IMR-90 (cell line): ENCODE data around the gene MAP1LC3B2. TPM values are rescaled to one million over a fixed set of nuclear protein-coding genes. Genes with fewer than 3 reads are reported as not detected.

ENCODE experiments used
- ATAC-seq: fragments of 200-7000 bp; cut with Tn5 transposase; 2 replicates; pipeline ENCODE4 v1.9.1; 2020; ENCODE audit warnings: low read depth, mild to moderate bottlenecking, moderate library complexity
- BruUV-seq: library from RNA; stranded (reverse); fragments of 400-500 nt; replicated peaks from 2 replicates; lab custom pipeline; 2021; lab: Mats Ljungman, UMichigan
- CTCF ChIA-PET: fragments of 300-600 bp; formaldehyde crosslinking; extraction: SDS; loops from one replicate; lab custom pipeline; 2021; ENCODE audit warnings: antibody characterized with exemption; lab: Yijun Ruan, JAX
- POLR2A ChIA-PET: fragments of 300-600 bp; sonication (Branson Sonifier 250); formaldehyde crosslinking; loops from one replicate; lab custom pipeline; 2022; ENCODE audit warnings: antibody characterized with exemption; ENCODE audit not compliant: unreplicated experiment; lab: Charles Lee
- DNase-seq: peaks from one replicate; pipeline ENCODE4 v3.0.0; 2013
- H2AFZ ChIP-seq: replicated peaks from 2 replicates; pipeline ENCODE3; 2013; ENCODE audit warnings: low read length, mild to moderate bottlenecking; ENCODE audit not compliant: poor library complexity
- H2AK5ac ChIP-seq: 2 replicates; pipeline ENCODE4 v1.6.1; 2013; ENCODE audit warnings: low read depth, low read length, inconsistent platforms
- H2AK9ac ChIP-seq: replicated peaks from 2 replicates; pipeline ENCODE3; 2013; ENCODE audit warnings: mild to moderate bottlenecking, low read depth, low read length, moderate library complexity; ENCODE audit not compliant: poor library complexity
- H2BK120ac ChIP-seq: 2 replicates; pipeline ENCODE4 v1.6.1; 2013; ENCODE audit warnings: low read depth, low read length, inconsistent platforms
- H2BK15ac ChIP-seq: 3 replicates; pipeline ENCODE4 v1.6.1; 2013; ENCODE audit warnings: low read depth, low read length, inconsistent platforms
- H2BK20ac ChIP-seq: 2 replicates; pipeline ENCODE4 v1.6.1; 2013; ENCODE audit warnings: low read depth, mild to moderate bottlenecking, inconsistent platforms, low read length, moderate library complexity
- H2BK5ac ChIP-seq: 2 replicates; pipeline ENCODE4 v1.6.1; 2013; ENCODE audit warnings: mild to moderate bottlenecking, low read depth, low read length, inconsistent platforms; ENCODE audit not compliant: poor library complexity, severe bottlenecking
- H3K14ac ChIP-seq: replicated peaks from 2 replicates; pipeline ENCODE4 v1.6.1; 2013; ENCODE audit warnings: low read depth, low read length, inconsistent platforms
- H3K18ac ChIP-seq: 2 replicates; pipeline ENCODE4 v1.6.1; 2013; ENCODE audit warnings: low read depth, low read length, control low read depth
- H3K23ac ChIP-seq: 2 replicates; pipeline ENCODE4 v1.6.1; 2013; ENCODE audit warnings: low read depth, low read length, inconsistent platforms
- H3K27ac ChIP-seq: 2 replicates; pipeline ENCODE4 v1.5.1; 2013; ENCODE audit warnings: mild to moderate bottlenecking, control low read depth, low read length; ENCODE audit not compliant: insufficient read depth
- H3K27me3 ChIP-seq: 2 replicates; pipeline ENCODE4 v1.6.1; 2013; ENCODE audit warnings: low read length; ENCODE audit not compliant: control insufficient read depth, insufficient read depth
- H3K36me3 ChIP-seq: 2 replicates; pipeline ENCODE4 v1.6.1; 2013; ENCODE audit warnings: low read length, mixed read lengths; ENCODE audit not compliant: control insufficient read depth, insufficient read depth
- H3K4ac ChIP-seq: 2 replicates; pipeline ENCODE4 v1.6.1; 2013; ENCODE audit warnings: low read depth, low read length, inconsistent platforms
- H3K4me1 ChIP-seq: 2 replicates; pipeline ENCODE4 v1.6.1; 2013; ENCODE audit warnings: low read length, mixed read lengths; ENCODE audit not compliant: control insufficient read depth, insufficient read depth
- H3K4me2 ChIP-seq: 2 replicates; pipeline ENCODE4 v1.6.1; 2013; ENCODE audit warnings: low read depth, mild to moderate bottlenecking, control low read depth, low read length, moderate library complexity
- H3K4me3 ChIP-seq: 2 replicates; pipeline ENCODE4 v1.5.1; 2013; ENCODE audit warnings: low read depth, mild to moderate bottlenecking, control low read depth, low read length, moderate library complexity; ENCODE audit not compliant: insufficient read depth
- H3K56ac ChIP-seq: 2 replicates; pipeline ENCODE4 v1.6.1; 2013; ENCODE audit warnings: low read length, inconsistent platforms; ENCODE audit not compliant: insufficient read depth; ENCODE audit errors: extremely low read depth
- H3K79me1 ChIP-seq, 2 experiments: 2 replicates each; pipeline ENCODE4 v1.6.1; 2013; ENCODE audit warnings: low read length in 2 of 2, inconsistent platforms in 1 of 2, low read depth in 1 of 2
- H3K9ac ChIP-seq: 2 replicates; pipeline ENCODE4 v1.6.1; 2013; ENCODE audit warnings: low read depth, low read length, control low read depth
- H3K9me1 ChIP-seq: 2 replicates; pipeline ENCODE4 v1.6.1; 2013; ENCODE audit warnings: low read length, inconsistent platforms; ENCODE audit not compliant: insufficient read depth
- H3K9me3 ChIP-seq: 2 replicates; pipeline ENCODE4 v1.6.1; 2013; ENCODE audit warnings: low read length; ENCODE audit not compliant: control insufficient read depth, insufficient read depth
- H4K20me1 ChIP-seq: 2 replicates; pipeline ENCODE4 v1.6.1; 2013; ENCODE audit warnings: low read length, inconsistent platforms; ENCODE audit not compliant: insufficient read depth
- H4K5ac ChIP-seq: 2 replicates; pipeline ENCODE4 v1.6.1; 2013; ENCODE audit warnings: mild to moderate bottlenecking, low read depth, low read length, control low read depth
- H4K8ac ChIP-seq, 2 experiments: 2 replicates each; pipeline ENCODE4 v1.6.1; 2013; ENCODE audit warnings: low read depth in 2 of 2, low read length in 2 of 2, control low read depth in 1 of 2, inconsistent platforms in 1 of 2
- H4K91ac ChIP-seq: 2 replicates; pipeline ENCODE4 v1.6.1; 2013; ENCODE audit warnings: low read depth, low read length, inconsistent platforms; ENCODE audit not compliant: insufficient read depth
- BHLHE40 ChIP-seq: fragments of 150-350 bp; IDR thresholded peaks from 2 replicates; pipeline ENCODE4 v1.6.1; 2016; ENCODE audit warnings: mild to moderate bottlenecking, low read depth, low read length
- CHD1 ChIP-seq: IDR thresholded peaks from 2 replicates; pipeline ENCODE4 v1.6.1; 2012; ENCODE audit warnings: low read depth, low read length, improper control_type of control experiment
- ELK1 ChIP-seq: fragments of 150-350 bp; IDR thresholded peaks from 2 replicates; pipeline ENCODE4 v1.6.1; 2016; ENCODE audit warnings: low read depth, mild to moderate bottlenecking, low read length, moderate library complexity, borderline replicate concordance
- RCOR1 ChIP-seq: IDR thresholded peaks from 2 replicates; pipeline ENCODE4 v1.6.1; 2012; ENCODE audit warnings: mild to moderate bottlenecking, low read length, improper control_type of control experiment; ENCODE audit not compliant: insufficient replicate concordance
- RFX5 ChIP-seq: IDR thresholded peaks from 2 replicates; pipeline ENCODE4 v1.8.0; 2012; ENCODE audit warnings: low read depth, mild to moderate bottlenecking, low read length, moderate library complexity
- SMC3 ChIP-seq: fragments of 150-350 bp; IDR thresholded peaks from 2 replicates; pipeline ENCODE4 v1.6.1; 2016; ENCODE audit warnings: low read depth, mild to moderate bottlenecking, antibody characterized with exemption, low read length, moderate library complexity
- WGBS, 2 experiments: methylation state at CpG; one replicate each; pipeline versions ENCODE4 v1.1.5 to v1.1.7; 2013; ENCODE audit warnings: missing lambda C conversion rate in 2 of 2; ENCODE audit not compliant: insufficient read length in 1 of 2; ENCODE audit errors: extremely low coverage in 2 of 2; 5-methylcytosine and 5-hydroxymethylcytosine counted together
- dilution Hi-C: fragments of 300-500 bp; cut with HindIII; formaldehyde crosslinking; loops from one replicate; pipeline ENCODE4 v1.14.3; 2018; ENCODE audit warnings: low sequenced_read_pairs; ENCODE audit not compliant: unreplicated experiment
- in situ Hi-C: fragments of 300-500 bp; cut with MboI; formaldehyde crosslinking; loops from 3 replicates; pipeline ENCODE4 v1.14.3; 2019; ENCODE audit warnings: low sequenced_read_pairs, inconsistent platforms, mixed read lengths
- intact Hi-C: fragments of 100-400 bp; cut with micrococcal nuclease; formaldehyde crosslinking; loops from 2 replicates; pipeline ENCODE4 v1.10.0; 2022
- polyA plus RNA-seq, 3 experiments: library from polyadenylated mRNA; depleted of rRNA; stranded (reverse); fragments of >200 nt; gene quantifications; 2 replicates each; pipeline ENCODE4 v1.2.3, GENCODE V29; 2012; ENCODE audit warnings: low replicate concordance in 1 of 3
- total RNA-seq: library from RNA; depleted of rRNA; stranded (reverse); fragments of >200 nt; gene quantifications from 2 replicates; pipeline ENCODE4 v1.2.3, GENCODE V29; 2012
- TF ChIP-seq, protein P1 (sequence below): conservative IDR thresholded peaks from 2 replicates; pipeline ENCODE4 v1.5.1; 2012; ENCODE audit warnings: mild to moderate bottlenecking, low read depth, low read length, improper control_type of control experiment

The MAP1LC3B2 gene
- total and polyA plus RNA-seq, 2 of the 4 experiments (the other 2 are of a cell fraction), result 1.4 TPM; not detected in 1

DNA sequence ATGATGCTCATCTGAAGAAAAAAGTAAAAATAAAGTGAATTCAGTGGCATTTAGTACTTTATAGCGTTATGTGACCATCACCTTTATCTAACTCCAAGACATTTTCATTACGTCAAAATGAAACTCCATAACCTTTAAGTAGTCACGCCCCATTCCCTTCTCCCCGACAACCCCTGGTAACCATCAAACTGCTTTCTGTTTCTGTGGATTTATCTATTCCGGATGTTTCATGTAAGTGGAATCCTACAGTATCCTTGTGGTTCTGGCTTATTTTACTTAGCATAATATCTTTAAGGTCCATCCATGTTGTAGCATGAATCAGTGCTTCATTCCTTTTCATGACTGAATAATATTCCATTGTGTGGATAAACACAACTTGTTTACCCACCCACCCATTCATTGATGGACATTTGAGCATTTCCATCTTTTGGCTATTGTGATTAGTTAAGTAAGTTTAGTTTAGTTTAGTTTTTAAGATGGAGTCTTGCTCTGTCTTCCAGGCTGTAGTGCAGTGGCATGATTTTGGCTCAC lies 18.5 kb upstream of the MAP1LC3B2 start:
- no peaks in the 10 kb centered on the region for H3K9me1 ChIP-seq
- H3K4me3 ChIP-seq, result no peak overlapping the region
- no peak overlapping the region for H2BK5ac ChIP-seq
- no peak for TF ChIP-seq SMC3
- TF ChIP-seq RFX5, result no peak
- no peak for TF ChIP-seq RCOR1
- TF ChIP-seq CHD1, result no peak
- TF ChIP-seq BHLHE40, result no peak
- TF ChIP-seq, protein P1, sequence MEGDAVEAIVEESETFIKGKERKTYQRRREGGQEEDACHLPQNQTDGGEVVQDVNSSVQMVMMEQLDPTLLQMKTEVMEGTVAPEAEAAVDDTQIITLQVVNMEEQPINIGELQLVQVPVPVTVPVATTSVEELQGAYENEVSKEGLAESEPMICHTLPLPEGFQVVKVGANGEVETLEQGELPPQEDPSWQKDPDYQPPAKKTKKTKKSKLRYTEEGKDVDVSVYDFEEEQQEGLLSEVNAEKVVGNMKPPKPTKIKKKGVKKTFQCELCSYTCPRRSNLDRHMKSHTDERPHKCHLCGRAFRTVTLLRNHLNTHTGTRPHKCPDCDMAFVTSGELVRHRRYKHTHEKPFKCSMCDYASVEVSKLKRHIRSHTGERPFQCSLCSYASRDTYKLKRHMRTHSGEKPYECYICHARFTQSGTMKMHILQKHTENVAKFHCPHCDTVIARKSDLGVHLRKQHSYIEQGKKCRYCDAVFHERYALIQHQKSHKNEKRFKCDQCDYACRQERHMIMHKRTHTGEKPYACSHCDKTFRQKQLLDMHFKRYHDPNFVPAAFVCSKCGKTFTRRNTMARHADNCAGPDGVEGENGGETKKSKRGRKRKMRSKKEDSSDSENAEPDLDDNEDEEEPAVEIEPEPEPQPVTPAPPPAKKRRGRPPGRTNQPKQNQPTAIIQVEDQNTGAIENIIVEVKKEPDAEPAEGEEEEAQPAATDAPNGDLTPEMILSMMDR, result no peak
- TF ChIP-seq ELK1, result no peak
- no peaks in the 10 kb centered on the region for H3K36me3 ChIP-seq
- peaks cover 11% of the 10 kb centered on the region for H3K4me1 ChIP-seq
- DNase-seq (no peak), ATAC-seq (no peak)
- H4K91ac ChIP-seq, result no peak overlapping the region
- no peak overlapping the region for H4K8ac ChIP-seq
- H3K14ac ChIP-seq, result no peak overlapping the region
- no peak overlapping the region for H3K56ac ChIP-seq
- H2AFZ ChIP-seq, result no peak overlapping the region
- no peak overlapping the region for H3K23ac ChIP-seq
- no peaks in the 10 kb centered on the region for H3K9me3 ChIP-seq
- ChIA-PET POLR2A (no interaction called here), CTCF (no interaction called here)
- no peak overlapping the region for H2AK9ac ChIP-seq
- no peaks in the 10 kb centered on the region for H3K79me1 ChIP-seq
- H3K9ac ChIP-seq, result no peak overlapping the region
- H2AK5ac ChIP-seq, result no peak overlapping the region
- intact Hi-C loops (no loop called here), dilution Hi-C loops (no loop called here), in situ Hi-C loops (no loop called here)
- no peaks in the 10 kb centered on the region for H3K27me3 ChIP-seq
- H2BK120ac ChIP-seq, result no peak overlapping the region
- no CpG with 5 or more reads among the region's 5 CpGs for WGBS, 2 experiments
- BruUV-seq, result no TSS peak
- H2BK20ac ChIP-seq, result no peak overlapping the region
- H2BK15ac ChIP-seq, result no peak overlapping the region
- H4K20me1 ChIP-seq, result no peaks in the 10 kb centered on the region
- no peak overlapping the region for H3K4ac ChIP-seq
- no peak overlapping the region for H3K27ac ChIP-seq
- no peak overlapping the region for H3K18ac ChIP-seq
- H3K4me2 ChIP-seq, result no peak overlapping the region
- no peak overlapping the region for H4K5ac ChIP-seq
